ENCODE data around the gene PRRT1. TPM values are rescaled to one million over a fixed set of nuclear protein-coding genes. Genes with fewer than 3 reads are reported as not detected.

PRRT1 gene
- total and polyA plus RNA-seq, 2 experiments from 2014 or later, result 0.10 to 4.0 TPM

- Histone ChIP-seq H3K79me2 (peaks cover 41% of the 10 kb centered on the region), H3K4me2 (peak overlapping the region; percentile 92), H3K9me2 (replicated peaks; ENCODE audit: insufficient read depth) (no peaks in the 10 kb centered on the region), H3K36me3 (replicated peaks; ENCODE audit: insufficient read depth, low read depth) (no peaks in the 10 kb centered on the region), H3K4me3 (peak overlapping the region; percentile 63), H4K20me1 (ENCODE audit: insufficient read depth, poor library complexity, severe bottlenecking) (no peaks in the 10 kb centered on the region), H3K27me3 (no peaks in the 10 kb centered on the region), H3K27ac (peak overlapping the region; percentile 95), H3K9me3 (ENCODE audit: low read depth) (no peaks in the 10 kb centered on the region), H2AFZ (peak overlapping the region; percentile 57), H3K4me1 (ENCODE audit: insufficient read depth) (peaks cover 16% of the 10 kb centered on the region)
- no peak for DNase-seq (ENCODE audit: low spot score)
- TF ChIP-seq EZH2phosphoT487 (IDR thresholded peaks at IDR 0.05; ENCODE audit: low read depth, severe bottlenecking, unreplicated experiment), result no peak
- TF ChIP-seq EZH2 (IDR thresholded peaks at IDR 0.05; ENCODE audit: borderline replicate concordance), result no peak
- TF ChIP-seq CTCF (IDR thresholded peaks at IDR 0.05; ENCODE audit: poor library complexity), result no peak
- 10% methylated on average over 9 of the region's 9 CpGs for WGBS (ENCODE audit: low lambda C conversion rate, missing lambda C conversion rate)
Measured at GRCh38 chr6:32127409-32127716, 24.4 kb downstream of the PRRT1 start.

DNA sequence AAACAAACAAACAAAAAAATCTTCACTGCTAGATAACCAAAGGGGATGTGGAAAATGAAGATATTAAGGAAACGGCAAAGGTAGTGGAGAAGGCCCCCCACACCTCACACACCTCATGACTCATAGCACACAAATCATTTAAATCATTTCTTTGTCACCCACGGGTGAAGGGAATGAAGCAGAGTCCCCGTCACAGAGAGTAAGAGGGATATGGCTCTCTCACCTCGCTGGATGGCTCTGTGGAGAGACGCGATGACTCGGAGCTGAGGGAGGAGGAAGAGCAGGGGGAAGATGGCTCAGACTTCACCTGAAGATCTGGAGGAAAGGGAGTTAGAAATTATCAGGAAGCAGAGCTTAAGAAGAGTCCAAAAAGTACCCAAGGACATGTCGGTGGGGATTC is 24.9 kb downstream of the PRRT1 start:
- Histone ChIP-seq H3K9me3 (ENCODE audit: low read depth) (no peaks in the 10 kb centered on the region), H3K36me3 (replicated peaks; ENCODE audit: insufficient read depth, low read depth) (no peaks in the 10 kb centered on the region), H3K4me1 (ENCODE audit: insufficient read depth) (peaks cover 16% of the 10 kb centered on the region), H3K4me2 (peak overlapping the region; percentile 92), H2AFZ (no peak overlapping the region), H3K27ac (peak overlapping the region; percentile 95), H4K20me1 (ENCODE audit: insufficient read depth, poor library complexity, severe bottlenecking) (no peaks in the 10 kb centered on the region), H3K27me3 (no peaks in the 10 kb centered on the region), H3K9me2 (replicated peaks; ENCODE audit: insufficient read depth) (no peaks in the 10 kb centered on the region), H3K79me2 (peaks cover 41% of the 10 kb centered on the region), H3K4me3 (peak overlapping the region; percentile 63)
- DNase-seq (ENCODE audit: low spot score), result no peak
- WGBS (ENCODE audit: low lambda C conversion rate, missing lambda C conversion rate), result 56% methylated on average over 8 of the region's 8 CpGs
- TF ChIP-seq EZH2 (IDR thresholded peaks at IDR 0.05; ENCODE audit: borderline replicate concordance) (no peak), EZH2phosphoT487 (IDR thresholded peaks at IDR 0.05; ENCODE audit: low read depth, severe bottlenecking, unreplicated experiment) (no peak), CTCF (IDR thresholded peaks at IDR 0.05; ENCODE audit: poor library complexity) (no peak)

DNA sequence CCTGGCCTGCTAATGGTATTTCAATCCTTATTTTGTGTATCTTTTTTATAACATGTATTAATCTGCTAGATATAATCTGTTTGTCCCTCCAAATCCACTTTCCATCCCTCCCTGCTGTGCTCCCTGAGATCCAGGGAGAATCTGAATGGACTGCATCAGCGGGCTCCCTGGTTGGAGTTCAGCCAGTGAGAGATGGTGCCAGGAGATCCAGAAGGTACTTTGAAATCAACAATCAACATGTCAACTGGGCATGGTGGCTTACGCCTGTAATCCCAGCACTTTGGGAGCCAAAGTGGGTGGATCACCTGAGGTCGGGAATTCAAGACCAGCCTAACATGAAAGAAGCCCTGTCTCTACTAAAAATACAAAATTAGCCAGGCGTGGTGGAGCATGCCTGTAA is 28.1 kb downstream of the PRRT1 start:
- Histone ChIP-seq H3K9me3 (ENCODE audit: low read depth) (no peaks in the 10 kb centered on the region), H3K4me3 (no peak overlapping the region), H3K9me2 (replicated peaks; ENCODE audit: insufficient read depth) (no peaks in the 10 kb centered on the region), H3K36me3 (replicated peaks; ENCODE audit: insufficient read depth, low read depth) (no peaks in the 10 kb centered on the region), H4K20me1 (ENCODE audit: insufficient read depth, poor library complexity, severe bottlenecking) (no peaks in the 10 kb centered on the region), H3K4me2 (no peak overlapping the region), H3K27ac (no peak overlapping the region), H3K27me3 (no peaks in the 10 kb centered on the region), H3K4me1 (ENCODE audit: insufficient read depth) (peaks cover 23% of the 10 kb centered on the region), H3K79me2 (peaks cover 31% of the 10 kb centered on the region), H2AFZ (no peak overlapping the region)
- WGBS (ENCODE audit: low lambda C conversion rate, missing lambda C conversion rate), result 99% methylated on average over 4 of the region's 4 CpGs
- no peak for DNase-seq (ENCODE audit: low spot score)
- TF ChIP-seq CTCF (IDR thresholded peaks at IDR 0.05; ENCODE audit: poor library complexity) (no peak), EZH2 (IDR thresholded peaks at IDR 0.05; ENCODE audit: borderline replicate concordance) (no peak), EZH2phosphoT487 (IDR thresholded peaks at IDR 0.05; ENCODE audit: low read depth, severe bottlenecking, unreplicated experiment) (no peak)

DNA sequence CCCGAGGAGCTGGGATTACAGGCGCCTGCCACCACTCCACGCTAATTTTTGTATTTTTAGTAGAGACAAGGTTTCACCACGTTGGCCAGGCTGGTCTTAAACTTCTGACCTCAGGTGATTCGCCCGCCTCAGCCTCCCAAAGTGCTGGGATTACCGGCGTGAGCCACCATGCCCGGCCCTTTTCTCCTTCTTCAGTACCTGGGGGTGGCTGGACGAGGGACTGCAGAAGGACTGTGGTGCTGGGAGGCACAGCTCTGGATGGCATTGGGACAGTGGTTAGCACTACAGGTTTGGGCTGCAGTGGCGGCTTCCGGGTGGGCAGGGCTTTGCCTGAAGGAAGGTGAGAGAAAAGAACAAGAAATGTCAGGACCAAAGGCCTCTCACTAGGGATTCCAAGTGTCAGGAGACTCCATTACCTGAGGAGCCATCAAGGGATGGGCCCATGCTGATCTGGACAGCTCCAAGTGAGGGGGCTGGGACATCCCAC is 31.1 kb downstream of the PRRT1 start:
- no peak for DNase-seq (ENCODE audit: low spot score)
- Histone ChIP-seq H3K9me2 (replicated peaks; ENCODE audit: insufficient read depth) (no peaks in the 10 kb centered on the region), H3K27ac (no peak overlapping the region), H2AFZ (no peak overlapping the region), H3K27me3 (no peaks in the 10 kb centered on the region), H3K4me2 (no peak overlapping the region), H3K9me3 (ENCODE audit: low read depth) (no peaks in the 10 kb centered on the region), H4K20me1 (ENCODE audit: insufficient read depth, poor library complexity, severe bottlenecking) (no peaks in the 10 kb centered on the region), H3K36me3 (replicated peaks; ENCODE audit: insufficient read depth, low read depth) (no peaks in the 10 kb centered on the region), H3K79me2 (peaks cover 12% of the 10 kb centered on the region), H3K4me3 (no peak overlapping the region), H3K4me1 (ENCODE audit: insufficient read depth) (peaks cover 10% of the 10 kb centered on the region)
- TF ChIP-seq EZH2 (IDR thresholded peaks at IDR 0.05; ENCODE audit: borderline replicate concordance) (no peak), EZH2phosphoT487 (IDR thresholded peaks at IDR 0.05; ENCODE audit: low read depth, severe bottlenecking, unreplicated experiment) (no peak), CTCF (IDR thresholded peaks at IDR 0.05; ENCODE audit: poor library complexity) (no peak)
- WGBS (ENCODE audit: low lambda C conversion rate, missing lambda C conversion rate), result 97% methylated on average over 12 of the region's 12 CpGs
